ENCODE measurements around the gene DGUOK. TPM values are rescaled to one million over a fixed set of nuclear protein-coding genes. Genes with fewer than 3 reads are reported as not detected.
A peak's percentile ranks its signal among the peaks of the same experiment; 100 is the strongest.

Gene DGUOK
- total and polyA plus RNA-seq, 10 of the 15 experiments (the other 5 are each of a cell fraction or from before 2014, with no cell fraction given), result 64.4 to 234 (median 91.4) TPM

- TF ChIP-seq E2F4 (IDR thresholded peaks at IDR 0.05; ENCODE audit: low read depth, low read length) (no peak), SPI1 (IDR thresholded peaks at IDR 0.05; ENCODE audit: borderline replicate concordance, insufficient read depth, low read depth, low read length) (no peak), KAT2A (conservative IDR thresholded peaks at IDR 0.05; ENCODE audit: control insufficient read depth, low read depth, low read length) (no peak), BRCA1 (IDR thresholded peaks at IDR 0.05; ENCODE audit: low read depth, low read length) (no peak), HDAC2 (IDR thresholded peaks at IDR 0.05) (no peak), CBX5 (IDR thresholded peaks at IDR 0.05; ENCODE audit: low read depth) (no peak), TCF12 (IDR thresholded peaks at IDR 0.05; ENCODE audit: low read depth, low read length) (no peak), ZNF384 (IDR thresholded peaks at IDR 0.05; ENCODE audit: borderline replicate concordance, low read depth, low read length) (peak; percentile 78), ZBED1 (IDR thresholded peaks at IDR 0.05; ENCODE audit: borderline replicate concordance) (no peak), CEBPB (IDR thresholded peaks at IDR 0.05; ENCODE audit: borderline replicate concordance in 1 of 2, low read depth in 2 of 2, low read length in 2 of 2) (no peak), MAX (IDR thresholded peaks at IDR 0.05; ENCODE audit: low read depth, low read length) (no peak), RB1 (IDR thresholded peaks at IDR 0.05; ENCODE audit: borderline replicate concordance) (no peak; the same call in 1 of the 2 replicates), ZNF274 (IDR thresholded peaks at IDR 0.05; ENCODE audit: insufficient read depth, insufficient read length) (no peak), RBBP5 (conservative IDR thresholded peaks at IDR 0.05) (no peak), RAD21 (IDR thresholded peaks at IDR 0.05; ENCODE audit: insufficient read depth, low read depth, low read length) (no peak), E2F8 (IDR thresholded peaks at IDR 0.05; ENCODE audit: low read depth, partially characterized antibody) (no peak), ZBTB11 (CRISPR knock-in tag; IDR thresholded peaks at IDR 0.05) (no peak), E4F1 (IDR thresholded peaks at IDR 0.05; ENCODE audit: borderline replicate concordance, partially characterized antibody) (no peak), IKZF2 (IDR thresholded peaks at IDR 0.05) (peak; percentile 59 to 64; a peak in 2 of 4 replicates), STAT1 (conservative IDR thresholded peaks at IDR 0.05) (no peak)
Observed at GRCh38 chr2:73970850-73971471, 44.3 kb downstream of the DGUOK start (continued).

All from GM12878 (cell line).